ENCODE data around the gene CMKLR1.

DNA sequence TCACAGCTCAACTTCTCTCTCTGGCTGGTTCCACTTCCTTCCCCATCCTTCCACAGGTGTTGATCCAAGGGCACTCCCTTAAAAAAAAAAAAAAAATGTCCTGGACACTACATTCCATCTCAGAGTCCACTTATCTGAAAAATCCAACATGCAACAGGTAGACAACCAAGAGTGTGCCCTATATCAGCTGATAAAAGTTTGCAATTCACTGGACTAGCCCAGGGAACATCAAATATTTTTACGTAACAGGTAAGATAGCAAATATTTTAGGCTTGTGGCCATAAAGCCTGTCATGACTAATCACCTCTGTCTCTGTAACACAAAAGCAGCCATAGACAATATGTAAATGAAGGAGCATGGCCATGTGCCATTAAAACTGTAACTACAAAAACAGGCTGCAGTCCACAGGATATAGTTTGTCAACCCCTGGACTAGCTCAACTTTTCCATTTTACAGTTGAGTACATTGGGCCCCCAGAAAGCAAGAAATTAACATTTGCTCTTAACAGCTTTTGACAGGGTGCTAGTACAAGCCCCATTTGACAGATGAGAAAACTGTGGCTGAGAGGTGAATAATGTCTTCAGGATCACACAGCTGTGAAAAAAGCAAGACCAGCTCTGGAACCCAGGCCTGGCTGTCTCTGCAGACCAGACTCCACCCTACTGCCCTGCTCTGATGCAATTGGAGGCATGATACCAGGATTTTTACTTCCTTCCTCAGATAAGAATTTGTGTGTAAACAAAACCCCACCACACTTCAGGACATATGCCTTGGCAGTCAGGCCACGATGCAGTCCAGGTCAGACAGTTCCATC lies 68.9 kb downstream of the CMKLR1 start:
- TF ChIP-seq, protein P1, sequence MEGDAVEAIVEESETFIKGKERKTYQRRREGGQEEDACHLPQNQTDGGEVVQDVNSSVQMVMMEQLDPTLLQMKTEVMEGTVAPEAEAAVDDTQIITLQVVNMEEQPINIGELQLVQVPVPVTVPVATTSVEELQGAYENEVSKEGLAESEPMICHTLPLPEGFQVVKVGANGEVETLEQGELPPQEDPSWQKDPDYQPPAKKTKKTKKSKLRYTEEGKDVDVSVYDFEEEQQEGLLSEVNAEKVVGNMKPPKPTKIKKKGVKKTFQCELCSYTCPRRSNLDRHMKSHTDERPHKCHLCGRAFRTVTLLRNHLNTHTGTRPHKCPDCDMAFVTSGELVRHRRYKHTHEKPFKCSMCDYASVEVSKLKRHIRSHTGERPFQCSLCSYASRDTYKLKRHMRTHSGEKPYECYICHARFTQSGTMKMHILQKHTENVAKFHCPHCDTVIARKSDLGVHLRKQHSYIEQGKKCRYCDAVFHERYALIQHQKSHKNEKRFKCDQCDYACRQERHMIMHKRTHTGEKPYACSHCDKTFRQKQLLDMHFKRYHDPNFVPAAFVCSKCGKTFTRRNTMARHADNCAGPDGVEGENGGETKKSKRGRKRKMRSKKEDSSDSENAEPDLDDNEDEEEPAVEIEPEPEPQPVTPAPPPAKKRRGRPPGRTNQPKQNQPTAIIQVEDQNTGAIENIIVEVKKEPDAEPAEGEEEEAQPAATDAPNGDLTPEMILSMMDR (IDR thresholded peaks at IDR 0.05) = no peak
- TF ChIP-seq POLR2A (IDR thresholded peaks at IDR 0.05) (no peak), POLR2AphosphoS5 (IDR thresholded peaks at IDR 0.05; ENCODE audit: insufficient read depth in 1 of 2, low read depth in 1 of 2) (no peak)
